Peyer's patch (tissue), 4 donors: ENCODE results near the gene RNGTT. TPM values are rescaled to one million over a fixed set of nuclear protein-coding genes. Genes with fewer than 3 reads are reported as not detected.

ENCODE experiments used
- DNase-seq, 3 donors: peaks; one replicate each; pipeline ENCODE4 v3.0.0-alpha.2; 2017 to 2019
- H3K27ac ChIP-seq, 4 donors: fragments of 200-600 bp; sonication (generic); one replicate each; pipeline ENCODE4 v1.5.1; 2016 to 2019
- H3K27me3 ChIP-seq, 2 donors: fragments of 200-600 bp; sonication (generic); one replicate each; pipeline ENCODE4 v1.5.1; 2019
- H3K36me3 ChIP-seq, 3 donors: fragments of 200-600 bp; sonication (generic); one replicate each; pipeline ENCODE4 v1.5.1; 2016 to 2019
- H3K4me1 ChIP-seq, 4 donors: fragments of 200-600 bp; sonication (generic); one replicate each; pipeline ENCODE4 v1.5.1; 2016 to 2019
- H3K4me3 ChIP-seq, 4 donors: fragments of 200-600 bp; sonication (generic); 1 replicate in 3 of 4; 2 replicates in 1 of 4; pipeline ENCODE4 v1.5.1; 2016 to 2019; ENCODE audit warnings: mild to moderate bottlenecking in 1 of 4
- H3K9me3 ChIP-seq, 4 donors: fragments of 200-600 bp; sonication (generic); one replicate each; pipeline ENCODE4 v1.5.1; 2016 to 2019; ENCODE audit warnings: mild to moderate bottlenecking in 1 of 4
- CTCF ChIP-seq, 6 experiments: fragments of 450-650 bp in 4 of 6; fragments of 200-600 bp in 2 of 6; sonication (generic) in 1 of 6; IDR thresholded peaks; one replicate each; pipeline ENCODE4 v1.5.1; 2017 to 2019; ENCODE audit warnings: antibody characterized with exemption in 6 of 6, mild to moderate bottlenecking in 3 of 6, moderate library complexity in 1 of 6
- POLR2A ChIP-seq, 2 donors: fragments of 450-650 bp; IDR thresholded peaks; one replicate each; pipeline ENCODE4 v1.5.1; 2017; ENCODE audit warnings: antibody characterized with exemption in 2 of 2, mild to moderate bottlenecking in 2 of 2, moderate library complexity in 2 of 2
- total RNA-seq, 4 donors: library from RNA; depleted of rRNA; stranded (reverse); fragments of >200 nt; gene quantifications; one replicate each; pipeline ENCODE4 v1.1.0, GENCODE V29; 2016

Gene RNGTT
- total RNA-seq, 4 donors from 2014 or later = 12.7 to 44.6 (median 18.5) TPM

GRCh38 chr6:88586371-88587149 lies 376.9 kb downstream of the RNGTT start:
- Histone ChIP-seq H3K36me3 (no peaks in the 10 kb centered on the region), H3K4me1 (no peaks in the 10 kb centered on the region), H3K9me3 (no peaks in the 10 kb centered on the region), H3K4me3 (no peak overlapping the region), H3K27me3 (no peaks in the 10 kb centered on the region), H3K27ac (no peak overlapping the region)
- TF ChIP-seq POLR2A (IDR thresholded peaks at IDR 0.05) = no peak
- no peak for TF ChIP-seq CTCF (IDR thresholded peaks at IDR 0.05)
- no peak for DNase-seq

- Histone ChIP-seq H3K4me1 (no peaks in the 10 kb centered on the region), H3K36me3 (no peaks in the 10 kb centered on the region), H3K9me3 (no peaks in the 10 kb centered on the region), H3K4me3 (no peak overlapping the region), H3K27ac (no peak overlapping the region), H3K27me3 (no peaks in the 10 kb centered on the region)
- no peak for TF ChIP-seq CTCF (IDR thresholded peaks at IDR 0.05)
- TF ChIP-seq POLR2A (IDR thresholded peaks at IDR 0.05) = no peak
- no peak for DNase-seq
Measured at GRCh38 chr6:88585276-88585692, 378.1 kb downstream of the RNGTT start.

- no peaks in the 10 kb centered on the region for H3K4me1 ChIP-seq
- no peaks in the 10 kb centered on the region for H3K27me3 ChIP-seq
- no peak overlapping the region for H3K4me3 ChIP-seq
- H3K9me3 ChIP-seq = no peaks in the 10 kb centered on the region
- TF ChIP-seq CTCF (IDR thresholded peaks at IDR 0.05) (no peak), POLR2A (IDR thresholded peaks at IDR 0.05) (no peak)
- no peak overlapping the region for H3K27ac ChIP-seq
- H3K36me3 ChIP-seq = no peaks in the 10 kb centered on the region
- no peak for DNase-seq
Measured at GRCh38 chr6:88584581-88585275, 378.7 kb downstream of the RNGTT start.

- Histone ChIP-seq H3K27me3 (no peaks in the 10 kb centered on the region), H3K4me1 (no peaks in the 10 kb centered on the region), H3K27ac (no peak overlapping the region), H3K9me3 (no peaks in the 10 kb centered on the region), H3K36me3 (no peaks in the 10 kb centered on the region), H3K4me3 (no peak overlapping the region)
- no peak for DNase-seq
- TF ChIP-seq CTCF (IDR thresholded peaks at IDR 0.05) = no peak
- TF ChIP-seq POLR2A (IDR thresholded peaks at IDR 0.05) = no peak
Measured at GRCh38 chr6:88577461-88577860, 386.0 kb downstream of the RNGTT start.

- Histone ChIP-seq H3K9me3 (no peaks in the 10 kb centered on the region), H3K27me3 (no peaks in the 10 kb centered on the region), H3K36me3 (no peaks in the 10 kb centered on the region), H3K27ac (no peak overlapping the region), H3K4me1 (no peaks in the 10 kb centered on the region), H3K4me3 (no peak overlapping the region)
- DNase-seq = no peak
- TF ChIP-seq CTCF (IDR thresholded peaks at IDR 0.05) (no peak), POLR2A (IDR thresholded peaks at IDR 0.05) (no peak)
Measured at GRCh38 chr6:88575536-88575935, 387.9 kb downstream of the RNGTT start.
